Astrocyte (in vitro differentiated cells and primary cell): ENCODE results near the gene LIN7B.

Experiments
- CTCF ChIP-seq: IDR thresholded peaks from 2 replicates; pipeline ENCODE4 v1.5.1; 2011; ENCODE audit warnings: low read depth, mild to moderate bottlenecking, inconsistent platforms, low read length, moderate library complexity; ENCODE audit not compliant: insufficient read depth
- EZH2 ChIP-seq: IDR thresholded peaks from 2 replicates; pipeline ENCODE4 v1.6.1; 2012; ENCODE audit warnings: mild to moderate bottlenecking, low read length, inconsistent platforms; ENCODE audit not compliant: insufficient read depth

- TF ChIP-seq CTCF (no peak), EZH2 (no peak)
These were observed 3.6 kb upstream of the LIN7B start for GRCh38 chr19:49110567-49110966.
